Osteocyte (in vitro differentiated cells): ENCODE measurements around the gene PAPSS1. TPM values are rescaled to one million over a fixed set of nuclear protein-coding genes. Genes with fewer than 3 reads are reported as not detected.

ENCODE experiments used
- DNase-seq: peaks from one replicate; pipeline ENCODE4 v3.0.0; 2021; ENCODE audit warnings: mixed read lengths; ENCODE audit not compliant: unreplicated experiment; ENCODE audit errors: extremely low spot score
- H3K27ac Mint-ChIP-seq: one replicate; pipeline ENCODE4 v1.8.0; 2021; ENCODE audit warnings: mild to moderate bottlenecking, mixed read lengths; ENCODE audit not compliant: unreplicated experiment
- H3K27me3 Mint-ChIP-seq: one replicate; pipeline ENCODE4 v1.8.0; 2021; ENCODE audit warnings: mixed read lengths; ENCODE audit not compliant: unreplicated experiment
- H3K36me3 Mint-ChIP-seq: one replicate; pipeline ENCODE4 v1.8.0; 2021; ENCODE audit warnings: mixed read lengths; ENCODE audit not compliant: unreplicated experiment
- H3K4me1 Mint-ChIP-seq: one replicate; pipeline ENCODE4 v1.8.0; 2021; ENCODE audit warnings: mixed read lengths; ENCODE audit not compliant: unreplicated experiment
- H3K4me3 Mint-ChIP-seq: one replicate; pipeline ENCODE4 v1.8.0; 2021; ENCODE audit warnings: mild to moderate bottlenecking, moderate library complexity, mixed read lengths; ENCODE audit not compliant: unreplicated experiment
- H3K9me3 Mint-ChIP-seq: one replicate; pipeline ENCODE4 v1.8.0; 2021; ENCODE audit warnings: mixed read lengths; ENCODE audit not compliant: unreplicated experiment
- CTCF ChIP-seq: fragments of 200-600 bp; sonication (generic); IDR thresholded peaks from 2 replicates; pipeline ENCODE4 v1.5.0; 2021; ENCODE audit warnings: antibody characterized with exemption, mild to moderate bottlenecking, moderate library complexity
- total RNA-seq: library from RNA; stranded (reverse); gene quantifications from 2 replicates; pipeline ENCODE4 v1.2.1, GENCODE V29; 2021

PAPSS1 gene
- total RNA-seq, 1 donor from 2014 or later: 82.6 TPM

- no peak for DNase-seq
- H3K27ac Mint-ChIP-seq: peak overlapping the region; percentile 91
- H3K27me3 Mint-ChIP-seq: no peaks in the 10 kb centered on the region
- no peak for TF ChIP-seq CTCF
- H3K9me3 Mint-ChIP-seq: peaks cover 20% of the 10 kb centered on the region
- H3K36me3 Mint-ChIP-seq: peaks cover 37% of the 10 kb centered on the region
- no peak overlapping the region for H3K4me3 Mint-ChIP-seq
- H3K4me1 Mint-ChIP-seq: peaks cover 54% of the 10 kb centered on the region
These were observed 101.0 kb downstream of the PAPSS1 start for GRCh38 chr4:107619066-107619465.

GRCh38 chr4:107618656-107619055, 101.4 kb downstream of the PAPSS1 start:
- no peak for TF ChIP-seq CTCF
- Mint-ChIP-seq H3K9me3 (peaks cover 16% of the 10 kb centered on the region), H3K4me3 (peak overlapping the region; percentile 16), H3K27ac (peak overlapping the region; percentile 91), H3K36me3 (peaks cover 33% of the 10 kb centered on the region), H3K4me1 (peaks cover 54% of the 10 kb centered on the region), H3K27me3 (no peaks in the 10 kb centered on the region)
- DNase-seq: no peak

GRCh38 chr4:107616838-107617389, 103.1 kb downstream of the PAPSS1 start:
- TF ChIP-seq CTCF: no peak
- Mint-ChIP-seq H3K27me3 (no peaks in the 10 kb centered on the region), H3K36me3 (peaks cover 29% of the 10 kb centered on the region), H3K27ac (peak overlapping the region; percentile 91), H3K4me3 (no peak overlapping the region), H3K9me3 (peaks cover 3% of the 10 kb centered on the region), H3K4me1 (peaks cover 52% of the 10 kb centered on the region)
- DNase-seq: no peak

GRCh38 chr4:107615809-107616208, 104.2 kb downstream of the PAPSS1 start:
- Mint-ChIP-seq H3K27ac (peak overlapping the region; percentile 53), H3K36me3 (peaks cover 33% of the 10 kb centered on the region), H3K9me3 (peaks cover 3% of the 10 kb centered on the region), H3K4me1 (peaks cover 49% of the 10 kb centered on the region), H3K27me3 (no peaks in the 10 kb centered on the region), H3K4me3 (no peak overlapping the region)
- no peak for TF ChIP-seq CTCF
- DNase-seq: no peak

GRCh38 chr4:107603430-107603829, 116.6 kb downstream of the PAPSS1 start:
- no peak for DNase-seq
- Mint-ChIP-seq H3K4me1 (peaks cover 45% of the 10 kb centered on the region), H3K27me3 (no peaks in the 10 kb centered on the region), H3K4me3 (no peak overlapping the region), H3K27ac (peak overlapping the region; percentile 8), H3K9me3 (no peaks in the 10 kb centered on the region), H3K36me3 (peaks cover 2% of the 10 kb centered on the region)
- TF ChIP-seq CTCF: no peak
